Activated CD8-positive, alpha-beta memory T cell treated with anti-CD3 and anti-CD28 coated beads, Interleukin-2, amount 50 U/mL, for 1 hour (primary cell): ENCODE measurements around the gene RENBP.

Source experiments
- DNase-seq: peaks from one replicate; pipeline ENCODE4 v3.0.0-alpha.2; 2020; ENCODE audit errors: extremely low read depth

RENBP gene

GRCh38 chrX:153934148-153934761 is 10.2 kb downstream of the RENBP start:
- DNase-seq, result no peak

DNA sequence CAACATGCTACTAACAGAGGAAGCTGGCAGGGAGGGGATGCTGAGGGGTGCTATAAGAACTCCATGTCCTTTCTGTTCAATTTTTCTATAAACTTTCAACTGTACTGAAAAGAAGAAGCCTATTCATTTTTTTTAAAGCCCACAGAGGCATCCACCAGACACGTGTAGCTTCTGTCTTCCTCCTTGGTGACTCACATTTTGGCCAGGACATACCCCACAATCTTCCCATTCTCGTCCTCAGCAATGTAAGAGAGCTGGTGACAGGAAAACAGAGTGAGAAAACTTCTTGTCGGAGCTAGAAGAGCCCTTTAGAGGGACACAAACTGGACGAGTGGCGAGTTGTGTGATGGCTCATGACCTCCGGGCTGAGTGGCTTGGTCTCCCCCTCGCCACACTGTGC is 10.7 kb downstream of the RENBP start:
- no peak for DNase-seq

- no peak for DNase-seq
These were observed 12.1 kb downstream of the RENBP start for GRCh38 chrX:153932220-153932915.

DNA sequence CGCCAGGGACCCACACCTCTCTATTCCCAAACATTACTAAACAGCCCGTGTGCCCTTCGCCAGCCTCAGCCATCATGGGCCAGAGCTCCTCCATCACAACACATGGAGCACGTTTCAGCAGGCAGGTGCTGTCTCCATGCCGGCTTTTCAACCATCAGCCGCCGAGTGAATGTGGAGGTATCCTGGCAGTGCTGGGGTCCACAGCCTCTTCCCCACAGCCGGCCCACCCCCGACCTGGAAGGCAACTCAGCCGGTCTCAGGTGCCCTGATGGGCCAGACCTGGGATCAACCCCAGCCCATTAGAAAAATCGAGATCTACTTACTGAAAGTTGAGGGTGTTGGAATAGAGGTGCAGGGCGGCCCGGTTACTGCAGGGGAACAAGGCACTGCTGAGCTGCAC is 12.7 kb downstream of the RENBP start:
- DNase-seq, result no peak

- DNase-seq, result no peak
These were observed 13.3 kb downstream of the RENBP start for GRCh38 chrX:153931151-153931550.

DNA sequence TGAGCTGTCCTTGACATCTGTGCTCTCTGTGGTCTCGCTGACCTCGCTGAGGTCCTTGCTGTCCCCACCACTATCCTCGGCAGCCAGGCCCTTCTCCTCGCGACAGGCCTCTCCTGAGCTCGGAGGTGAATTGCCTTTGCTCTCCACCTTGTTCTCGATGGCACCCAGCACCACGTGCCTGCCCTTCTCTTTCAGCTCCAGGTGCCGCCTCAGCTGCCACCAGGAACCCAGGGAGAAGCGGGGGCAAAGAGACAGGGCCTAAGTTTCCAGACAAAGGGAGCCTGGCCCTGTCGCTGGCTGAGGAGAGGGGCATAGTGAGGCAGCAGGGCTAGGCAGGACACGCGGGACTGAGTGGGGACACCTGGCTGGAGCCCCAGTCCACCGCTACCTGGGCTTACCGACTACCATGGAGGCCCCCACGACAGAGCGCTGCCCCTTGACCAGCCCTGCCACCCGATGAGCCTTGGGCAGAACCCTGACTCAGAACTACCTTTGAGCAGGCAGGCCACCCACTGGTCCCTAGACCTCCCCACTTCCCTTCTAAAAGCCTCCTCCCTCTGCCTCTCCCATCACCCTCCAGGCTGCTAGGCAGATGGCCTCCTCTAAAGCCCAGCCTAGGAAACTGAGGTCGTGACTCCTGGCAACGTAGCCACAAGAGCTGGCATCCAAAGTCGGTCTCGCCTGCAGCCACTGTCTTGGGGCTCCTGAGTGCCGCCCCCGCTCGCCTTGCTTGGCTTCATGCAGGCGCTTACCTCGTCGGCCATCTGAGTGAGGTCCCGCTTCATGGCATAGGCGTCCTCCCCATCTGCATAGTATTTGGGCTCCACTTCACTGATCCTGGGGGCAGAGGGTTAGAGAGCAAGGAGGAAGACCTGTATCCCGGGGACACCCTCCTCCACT is 14.2 kb downstream of the RENBP start:
- DNase-seq, result no peak

- DNase-seq, result no peak
These were observed 14.9 kb downstream of the RENBP start for GRCh38 chrX:153929576-153929975.

DNA sequence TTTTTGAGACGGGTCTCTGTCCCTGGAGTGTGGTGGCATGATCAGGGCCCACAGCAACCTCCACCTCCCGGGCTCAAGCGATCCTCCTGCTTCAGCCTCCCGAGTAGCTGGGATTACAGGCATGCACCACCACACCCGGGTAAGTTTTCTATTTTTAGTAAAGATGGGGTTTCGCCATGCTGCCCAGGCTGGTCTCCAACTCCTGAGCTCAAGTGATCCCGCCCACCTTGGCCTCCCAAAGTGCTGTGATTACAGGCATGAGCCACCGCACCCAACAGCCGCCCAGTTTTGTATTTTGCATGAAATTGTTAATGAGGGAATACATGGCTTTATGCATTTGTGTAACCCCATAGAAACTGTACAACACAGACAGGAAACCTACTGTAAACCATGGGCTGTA is 15.6 kb downstream of the RENBP start:
- DNase-seq, result no peak

GRCh38 chrX:153927922-153928760 is 16.3 kb downstream of the RENBP start:
- peak; percentile 84 for DNase-seq

- DNase-seq, result no peak
These were observed 16.8 kb downstream of the RENBP start for GRCh38 chrX:153927672-153927921.

DNA sequence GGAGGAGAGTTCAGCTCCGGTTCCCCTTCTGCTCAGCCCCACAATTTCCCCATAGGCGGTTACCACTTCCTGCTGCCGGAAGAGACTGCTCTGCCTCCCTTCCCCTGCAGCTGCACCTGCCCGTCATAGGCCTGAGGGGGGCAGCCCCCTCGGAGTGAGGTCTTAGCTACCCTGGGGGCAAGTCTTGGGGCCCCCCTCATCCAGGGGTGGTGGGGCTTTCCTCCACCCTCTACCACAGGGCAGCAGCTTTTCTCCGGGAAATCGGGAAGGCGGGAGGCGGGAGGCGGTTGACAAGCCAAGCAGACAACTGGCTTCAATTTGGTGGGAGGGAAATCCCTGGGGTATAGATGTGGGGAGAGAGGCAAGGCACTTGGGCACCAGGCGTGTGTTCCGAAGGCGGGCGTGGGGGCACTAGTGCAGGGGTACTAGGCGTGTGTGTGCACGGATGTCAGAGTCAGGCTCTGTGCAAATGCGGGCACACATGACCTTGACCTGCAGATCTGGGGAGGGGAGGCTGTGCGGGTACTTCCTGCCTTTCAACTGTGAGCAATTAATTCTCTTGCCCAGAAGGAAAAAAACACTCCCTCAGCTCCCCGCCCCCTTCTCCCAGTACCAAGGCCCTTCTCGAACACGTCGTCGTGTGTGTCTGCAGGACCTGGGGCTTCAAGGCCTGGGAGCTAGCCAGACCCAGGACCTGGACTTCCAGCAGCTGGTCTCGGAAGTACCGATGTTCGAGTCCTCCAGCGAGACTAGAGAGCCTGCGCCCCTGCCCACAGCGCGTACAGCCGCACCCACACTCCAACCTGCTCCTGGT is 17.4 kb downstream of the RENBP start:
- DNase-seq, result peak; percentile 57

- no peak for DNase-seq
These were observed 17.9 kb downstream of the RENBP start for GRCh38 chrX:153926552-153926857.

DNA sequence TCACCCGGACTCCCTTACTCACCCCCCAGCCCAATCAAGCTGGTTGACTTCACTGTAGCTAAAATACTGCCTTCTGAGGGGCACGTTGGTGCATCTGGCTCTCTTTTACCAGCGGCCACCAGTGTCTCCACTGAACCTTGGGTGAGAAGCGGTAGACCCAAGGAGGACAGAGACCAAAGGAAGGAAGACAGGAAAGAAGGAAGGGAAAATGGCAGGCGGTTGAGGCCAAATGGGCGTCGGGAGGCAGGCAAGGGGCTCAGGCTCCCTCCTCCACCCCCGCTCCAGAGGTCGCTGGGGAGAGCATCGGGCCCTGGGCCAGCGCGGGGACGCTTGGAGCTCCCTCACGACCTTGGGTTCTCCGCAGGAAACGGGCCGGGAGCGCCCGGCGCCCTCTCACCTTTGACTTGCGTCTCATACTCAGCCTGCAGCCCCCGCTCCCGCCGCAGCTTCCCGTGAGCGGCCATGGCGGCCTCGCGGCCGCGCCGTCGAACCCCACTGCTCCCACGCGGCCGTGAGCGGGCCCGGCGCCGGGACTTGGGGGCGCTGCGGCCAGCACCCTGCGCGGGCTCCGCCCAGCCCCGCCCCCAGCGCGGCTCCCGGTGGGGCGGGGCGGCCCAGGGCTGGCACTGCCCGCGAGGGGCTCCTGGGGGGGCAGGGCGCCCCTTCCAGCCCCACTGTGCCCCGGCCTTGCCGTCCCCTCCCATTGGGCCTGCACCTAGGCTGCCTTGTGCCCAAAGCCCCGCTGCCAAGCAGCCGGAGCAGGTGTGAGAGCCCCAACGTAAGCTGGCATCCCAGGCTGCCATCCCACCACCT is 18.5 kb downstream of the RENBP start, which contains the start of gene ARHGAP4:
TSS of gene ARHGAP4 (minus strand) at position 526 of the 813 bp plus-strand sequence. CDS start at position 464, 62 bp downstream.
- DNase-seq, result no peak

DNA sequence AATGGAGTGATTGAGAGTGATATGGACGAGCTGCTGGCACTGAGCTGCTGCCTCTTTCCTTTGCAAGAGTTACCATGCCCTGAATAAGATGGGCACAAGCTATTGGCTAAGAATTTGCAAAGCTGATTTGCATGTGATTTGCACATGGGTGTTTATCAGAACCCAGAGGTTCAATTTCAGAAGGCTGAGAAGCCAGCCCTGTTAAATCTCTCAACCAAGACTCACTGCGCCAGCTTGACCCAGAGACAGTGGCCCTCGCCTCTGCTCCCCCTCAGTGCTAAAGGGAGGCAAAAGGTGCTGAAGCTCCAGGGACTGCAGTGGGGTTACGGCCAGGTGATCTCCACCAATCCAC is 19.1 kb downstream of the RENBP start:
- no peak for DNase-seq

- no peak for DNase-seq
These were observed 20.1 kb downstream of the RENBP start for GRCh38 chrX:153924149-153924861.

GRCh38 chrX:153922932-153923857 is 21.2 kb downstream of the RENBP start:
- no peak for DNase-seq

GRCh38 chrX:153921511-153922446 is 22.7 kb downstream of the RENBP start:
- no peak for DNase-seq

GRCh38 chrX:153921070-153921469 is 23.4 kb downstream of the RENBP start:
- DNase-seq, result no peak
